Measurements from ENCODE around the gene NR2E1.

DNA sequence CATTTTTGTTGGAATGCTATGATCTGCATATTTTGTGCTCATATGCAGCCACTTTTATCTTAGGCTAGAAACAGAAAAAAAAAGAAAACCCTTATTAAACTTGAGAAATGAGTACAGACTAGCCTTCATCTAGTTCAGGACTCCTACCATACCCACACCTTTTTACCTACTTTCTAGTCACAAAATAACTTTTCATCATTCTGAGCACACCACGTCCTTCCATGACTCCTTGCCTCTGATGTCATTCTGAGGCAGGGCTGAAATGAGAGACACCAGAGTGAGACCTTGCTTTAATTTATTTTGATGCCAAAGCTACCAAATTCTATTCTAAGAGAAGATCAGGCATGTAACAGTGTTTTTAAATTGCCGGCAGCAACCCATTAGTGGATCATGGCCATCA lies 56.2 kb downstream of the NR2E1 start:
- TF ChIP-seq, protein P1, sequence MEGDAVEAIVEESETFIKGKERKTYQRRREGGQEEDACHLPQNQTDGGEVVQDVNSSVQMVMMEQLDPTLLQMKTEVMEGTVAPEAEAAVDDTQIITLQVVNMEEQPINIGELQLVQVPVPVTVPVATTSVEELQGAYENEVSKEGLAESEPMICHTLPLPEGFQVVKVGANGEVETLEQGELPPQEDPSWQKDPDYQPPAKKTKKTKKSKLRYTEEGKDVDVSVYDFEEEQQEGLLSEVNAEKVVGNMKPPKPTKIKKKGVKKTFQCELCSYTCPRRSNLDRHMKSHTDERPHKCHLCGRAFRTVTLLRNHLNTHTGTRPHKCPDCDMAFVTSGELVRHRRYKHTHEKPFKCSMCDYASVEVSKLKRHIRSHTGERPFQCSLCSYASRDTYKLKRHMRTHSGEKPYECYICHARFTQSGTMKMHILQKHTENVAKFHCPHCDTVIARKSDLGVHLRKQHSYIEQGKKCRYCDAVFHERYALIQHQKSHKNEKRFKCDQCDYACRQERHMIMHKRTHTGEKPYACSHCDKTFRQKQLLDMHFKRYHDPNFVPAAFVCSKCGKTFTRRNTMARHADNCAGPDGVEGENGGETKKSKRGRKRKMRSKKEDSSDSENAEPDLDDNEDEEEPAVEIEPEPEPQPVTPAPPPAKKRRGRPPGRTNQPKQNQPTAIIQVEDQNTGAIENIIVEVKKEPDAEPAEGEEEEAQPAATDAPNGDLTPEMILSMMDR (IDR thresholded peaks at IDR 0.05) = no peak
- TF ChIP-seq POLR2A (IDR thresholded peaks at IDR 0.05) = no peak

Data from heart left ventricle (tissue), 13 donors.